Stimulated activated CD8-positive, alpha-beta memory T cell treated with anti-CD3 and anti-CD28 coated beads, Interleukin-4, amount 100 ng/mL, for 1 hour (primary cell): ENCODE measurements around the gene UBE2F.
"Not testable (repeated sequence)": the region's sequence is repeated elsewhere in the genome, so short reads cannot be mapped to it uniquely, and the experiment has no call there.

Experiments used
- DNase-seq, 2 donors: peaks; one replicate each; pipeline ENCODE4 v3.0.0-alpha.2; 2020; ENCODE audit warnings: low read depth in 2 of 2, low spot score in 1 of 2

UBE2F gene

GRCh38 chr2:238042849-238043584 is 76.2 kb downstream of the UBE2F start:
- DNase-seq = no peak

GRCh38 chr2:238043851-238044250 is 77.0 kb downstream of the UBE2F start:
- DNase-seq = no peak

DNA sequence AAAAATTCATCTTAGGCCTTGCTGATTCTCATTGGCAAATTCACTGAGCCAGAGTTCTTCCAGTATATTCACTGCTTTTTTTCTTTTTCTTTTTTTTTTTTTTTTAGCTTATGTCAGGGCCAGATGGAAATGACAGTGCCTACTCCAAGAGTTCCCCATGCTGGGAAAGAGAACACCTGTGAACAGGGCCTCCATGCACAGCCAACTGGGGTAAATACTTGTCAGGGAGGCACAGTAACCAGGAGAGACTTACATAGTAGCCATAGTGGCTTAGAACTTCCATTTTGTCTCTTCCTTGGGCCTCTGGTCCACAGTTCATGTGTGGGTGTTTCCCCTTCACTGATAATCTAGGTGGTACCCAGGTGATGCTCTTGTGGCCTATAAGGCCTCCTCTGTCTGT is 78.8 kb downstream of the UBE2F start:
- DNase-seq = no peak

GRCh38 chr2:238046725-238047270 is 80.0 kb downstream of the UBE2F start:
- DNase-seq = no peak

GRCh38 chr2:238053191-238053776 is 86.5 kb downstream of the UBE2F start:
- DNase-seq = no peak

DNA sequence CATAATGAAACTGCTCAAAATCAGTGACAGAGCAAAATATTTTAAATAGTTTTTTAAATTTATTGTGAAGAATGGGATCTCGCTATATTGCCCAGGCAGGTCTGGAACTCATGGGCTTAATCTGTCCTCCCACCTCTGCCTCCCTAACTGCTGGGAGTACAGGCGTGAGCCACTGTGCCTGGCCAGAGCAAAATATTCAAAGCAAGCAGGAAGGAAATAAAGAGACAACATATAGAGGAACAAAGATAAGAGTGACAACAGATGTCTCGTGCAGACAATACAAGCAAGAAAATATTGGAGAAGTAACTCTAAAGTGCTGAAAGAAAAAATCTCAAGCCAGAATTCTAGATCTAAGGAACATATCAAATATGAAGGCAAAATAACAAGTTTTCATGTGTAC is 89.0 kb downstream of the UBE2F start:
- no peak for DNase-seq

DNA sequence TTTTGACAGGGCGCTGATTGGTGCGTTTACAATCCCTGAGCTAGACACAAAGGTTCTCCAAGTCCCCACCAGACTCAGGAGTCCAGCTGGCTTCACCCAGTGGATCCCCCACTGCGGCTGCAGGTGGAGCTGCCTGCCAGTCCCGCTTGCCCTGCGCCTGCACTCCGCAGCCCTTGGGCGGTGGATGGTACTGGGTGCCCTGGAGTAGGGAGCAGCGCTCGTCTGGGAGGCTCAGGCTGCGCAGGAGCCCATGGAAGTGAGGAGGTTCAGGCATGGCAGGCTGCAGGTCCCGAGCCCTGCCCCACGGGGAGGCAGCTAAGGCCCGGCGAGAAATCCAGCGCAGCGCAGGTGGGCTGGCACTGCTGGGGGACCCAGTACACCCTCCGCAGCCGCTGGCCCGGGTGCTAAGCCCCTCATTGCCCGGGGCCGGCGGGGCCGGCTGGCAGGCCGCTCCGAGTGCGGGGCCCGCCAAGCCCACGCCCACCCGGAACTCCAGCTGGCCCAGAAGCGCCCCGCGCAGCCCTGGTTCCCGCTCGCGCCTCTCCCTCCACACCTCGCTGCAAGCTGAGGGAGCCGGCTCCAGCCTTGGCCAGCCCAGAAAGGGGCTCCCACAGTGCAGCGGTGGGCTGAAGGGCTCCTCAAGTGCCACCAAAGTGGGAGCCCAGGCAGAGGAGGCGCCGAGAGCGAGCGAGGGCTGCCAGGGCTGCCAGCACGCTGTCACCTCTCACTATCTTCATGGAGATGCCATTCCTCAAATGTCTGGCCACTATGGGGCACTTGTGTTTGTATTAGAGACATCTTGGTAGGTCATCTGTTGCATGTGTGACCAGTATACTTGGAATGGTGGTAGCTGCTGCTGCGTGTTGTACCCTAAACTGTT is 91.1 kb downstream of the UBE2F start:
- DNase-seq = not testable (repeated sequence)

- no peak for DNase-seq
Observed at GRCh38 chr2:238059505-238059904, 92.7 kb downstream of the UBE2F start.

GRCh38 chr2:238060096-238060541 is 93.3 kb downstream of the UBE2F start:
- DNase-seq = no peak

DNA sequence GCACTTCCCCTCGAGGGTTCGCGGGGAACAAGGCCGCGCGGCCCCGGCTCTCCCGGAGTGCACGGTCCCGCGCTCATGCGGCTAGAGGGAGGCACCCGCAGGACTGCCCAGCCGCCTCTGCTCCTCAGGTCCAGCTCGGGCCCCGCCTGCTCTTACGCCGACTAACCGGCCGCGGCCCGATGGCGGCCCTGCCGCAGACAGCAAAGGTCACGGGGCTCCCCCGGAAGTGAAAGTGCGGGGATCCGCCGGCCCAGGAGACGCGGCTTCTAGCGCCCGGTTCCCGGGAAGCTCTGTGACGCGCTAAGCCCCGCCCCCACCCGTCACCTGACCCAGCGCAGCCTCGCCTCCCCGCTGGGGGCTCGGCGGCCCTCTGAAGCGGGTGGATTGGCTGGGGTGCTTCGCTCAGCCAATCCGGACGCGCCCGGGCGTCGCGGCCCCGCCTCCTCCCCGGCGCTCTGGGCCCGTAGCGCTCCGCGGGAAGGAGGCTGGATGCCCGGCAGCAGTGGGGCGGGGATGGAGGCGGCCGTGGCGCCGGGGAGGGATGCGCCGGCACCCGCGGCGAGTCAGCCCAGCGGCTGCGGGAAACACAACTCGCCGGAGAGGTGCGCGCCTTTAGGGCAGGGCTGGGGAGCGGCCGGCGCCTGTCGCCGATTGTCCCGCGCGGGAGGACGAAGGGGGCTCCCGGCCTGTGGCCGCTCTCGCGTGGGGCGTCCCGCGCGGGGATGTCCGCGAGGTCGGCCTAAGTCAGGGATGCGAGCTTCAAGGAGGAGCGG is 93.9 kb downstream of the UBE2F start, which contains the start of gene SCLY:
Gene SCLY (plus strand): TSS at position 460 of the 773 bp plus-strand sequence. CDS start 54 bp downstream, at position 514.
- DNase-seq = peak; percentile 92 to 93

- no peak for DNase-seq
Observed at GRCh38 chr2:238061315-238062202, 94.7 kb downstream of the UBE2F start.

DNA sequence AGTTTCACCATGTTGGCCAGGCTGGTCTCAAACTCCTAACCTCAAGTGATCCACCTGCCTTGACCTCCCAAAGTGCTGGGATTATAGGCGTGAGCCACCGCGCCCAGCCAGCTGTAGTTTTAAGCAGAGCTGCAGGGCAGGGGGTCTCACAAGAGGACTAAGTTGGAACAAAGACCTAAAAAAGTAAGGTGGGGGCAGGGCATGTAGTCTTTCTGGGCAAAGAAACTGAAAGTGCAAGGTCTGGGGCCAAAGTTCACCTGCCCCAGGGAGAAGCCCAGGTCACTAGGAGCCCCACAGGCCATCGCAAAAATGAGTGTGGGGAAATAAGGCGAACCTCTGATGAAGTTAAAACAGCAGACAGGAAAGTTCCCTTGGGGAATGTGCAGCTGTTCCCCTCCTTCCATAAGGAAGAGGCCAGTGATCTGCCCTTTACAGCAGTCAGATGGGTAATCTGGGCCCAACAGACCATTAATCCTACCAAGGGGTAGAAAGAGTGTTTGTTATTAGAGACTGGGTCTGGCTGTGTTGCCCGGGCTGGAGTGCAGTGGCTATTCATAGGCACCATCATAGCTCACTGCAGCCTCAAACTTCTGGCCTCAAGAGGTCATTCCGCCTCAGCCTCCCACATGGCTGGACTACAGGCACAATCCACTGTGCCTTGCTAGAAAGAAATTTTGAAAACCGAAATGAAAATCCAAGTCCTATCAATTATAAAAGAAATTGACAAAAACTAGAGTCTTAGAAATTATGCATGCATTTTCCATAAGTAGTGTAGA is 96.8 kb downstream of the UBE2F start:
- no peak for DNase-seq

DNA sequence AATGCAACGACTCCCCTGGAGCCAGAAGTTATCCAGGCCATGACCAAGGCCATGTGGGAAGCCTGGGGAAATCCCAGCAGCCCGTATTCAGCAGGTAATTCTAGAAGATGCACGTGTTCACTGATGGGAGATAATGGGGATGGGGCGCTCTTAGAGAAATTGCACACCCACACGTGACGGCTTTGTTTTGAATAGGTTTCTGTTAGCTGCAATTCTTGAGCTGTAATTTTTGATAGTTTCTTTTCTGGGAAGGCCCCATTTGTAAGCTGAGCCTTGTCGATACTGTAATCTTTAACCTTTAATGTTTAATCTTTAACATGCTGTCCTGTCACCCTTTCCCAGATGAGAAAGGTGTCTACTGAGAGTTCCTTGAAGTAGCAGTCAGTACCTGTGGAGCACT is 97.6 kb downstream of the UBE2F start:
- DNase-seq = no peak

DNA sequence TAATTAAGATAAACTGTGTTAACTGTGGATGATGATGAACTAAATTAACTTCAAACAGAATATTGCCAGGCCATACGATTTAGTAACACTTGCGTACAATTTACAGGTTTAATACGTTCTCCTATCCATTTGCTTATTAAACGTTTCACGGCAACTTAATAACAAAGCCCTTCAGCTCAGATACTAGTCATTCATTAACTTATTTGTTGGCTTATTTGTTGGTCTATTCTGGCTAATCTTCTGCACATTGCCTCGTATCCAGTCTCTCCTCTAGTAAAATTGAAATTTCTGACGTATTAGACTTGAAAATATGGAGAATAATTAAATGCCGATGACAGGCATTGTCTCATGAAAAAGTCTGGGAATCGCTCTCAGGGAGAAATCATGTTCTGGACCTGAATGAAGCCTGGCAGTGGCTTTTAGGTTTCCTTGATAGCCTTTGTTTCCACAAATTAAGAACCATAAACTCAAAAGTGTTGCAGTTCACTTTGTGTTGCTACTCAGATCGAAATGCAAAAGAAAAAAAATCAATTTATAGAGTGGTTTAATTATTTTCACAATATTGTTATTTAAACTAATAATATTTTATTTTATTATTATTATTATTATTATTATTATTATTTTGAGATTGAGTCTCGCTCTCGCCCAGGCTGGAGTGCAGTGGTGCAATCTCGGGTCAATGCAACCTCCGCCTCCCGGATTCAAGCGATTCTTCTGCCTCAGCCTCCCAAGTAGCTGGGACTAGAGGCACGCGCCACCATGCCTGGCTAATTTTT is 98.4 kb downstream of the UBE2F start:
- no peak for DNase-seq

DNA sequence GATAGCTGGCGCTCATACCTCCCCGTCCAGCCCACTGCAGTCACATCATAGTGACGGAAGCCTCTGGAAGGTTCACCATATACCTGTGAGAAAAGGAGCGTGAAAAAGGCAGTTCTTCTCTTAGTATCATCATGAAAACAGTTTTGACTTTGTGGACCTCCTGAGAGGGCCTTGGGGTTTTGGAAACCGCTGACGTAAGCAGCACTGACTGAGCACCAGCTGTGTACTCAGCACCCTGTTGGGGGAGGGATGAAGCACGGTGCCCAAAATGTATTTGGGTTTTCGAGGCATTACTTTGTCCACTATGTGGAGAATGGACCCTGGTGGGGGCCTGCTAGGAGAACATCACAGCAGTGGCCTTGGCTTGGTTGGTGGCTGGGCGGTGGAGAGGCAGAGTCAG is 99.4 kb downstream of the UBE2F start:
- DNase-seq = no peak

- not testable (repeated sequence) for DNase-seq
Observed at GRCh38 chr2:238066718-238067117, 99.9 kb downstream of the UBE2F start.

- DNase-seq = no peak
Observed at GRCh38 chr2:238067939-238068338, 101.1 kb downstream of the UBE2F start.

DNA sequence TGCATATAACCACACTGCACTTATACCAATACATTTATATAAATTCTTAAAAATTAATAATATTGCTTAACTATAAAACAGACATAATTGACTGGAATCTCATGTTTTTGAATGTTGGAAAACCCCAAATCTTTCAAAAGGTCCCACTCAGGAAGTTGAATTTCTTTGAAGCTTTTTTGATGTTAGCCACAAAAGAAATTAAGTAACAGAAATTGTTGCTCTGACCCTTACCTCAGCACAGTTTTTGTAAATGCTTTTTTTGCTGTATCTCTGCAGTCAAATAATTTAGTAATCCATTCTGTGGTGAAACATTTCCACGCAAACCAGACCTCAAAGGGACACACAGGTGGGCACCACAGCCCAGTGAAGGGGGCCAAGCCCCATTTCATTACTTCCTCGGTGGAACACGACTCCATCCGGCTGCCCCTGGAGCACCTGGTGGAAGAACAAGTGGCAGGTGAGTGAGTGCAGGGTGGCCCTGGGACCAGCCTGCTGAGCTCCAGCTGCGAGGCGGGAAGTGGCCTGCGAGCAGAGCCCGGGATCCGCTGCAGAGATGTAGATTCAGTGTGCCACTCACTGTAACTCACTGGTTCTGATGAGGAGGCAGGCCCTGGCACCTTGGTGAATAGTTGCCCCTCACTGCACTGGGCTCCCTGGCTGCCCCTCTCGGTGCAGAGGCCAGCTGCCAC is 102.4 kb downstream of the UBE2F start:
- no peak for DNase-seq
